ENCODE results near the gene RHCE.
"Not testable (repeated sequence)": the region's sequence is repeated elsewhere in the genome, so short reads cannot be mapped to it uniquely, and the experiment has no call there.

- TF ChIP-seq CTCF (IDR thresholded peaks at IDR 0.05; ENCODE audit: poor library complexity); EZH2 (IDR thresholded peaks at IDR 0.05; ENCODE audit: borderline replicate concordance); EZH2phosphoT487 (IDR thresholded peaks at IDR 0.05; ENCODE audit: low read depth, severe bottlenecking, unreplicated experiment): not testable (repeated sequence)
Measured at GRCh38 chr1:25371757-25372156, 48.9 kb downstream of the RHCE start.
